Natural killer cell treated with Interleukin-12 subunit alpha and Interleukin-12 subunit beta and Interleukin-15 and Interleukin-18, amount 100 ng/mL, for 72 hours (primary cell): Measurements from ENCODE around the gene ACAP2. TPM values are rescaled to one million over a fixed set of nuclear protein-coding genes. Genes with fewer than 3 reads are reported as not detected.
"Not testable (repeated sequence)": the region's sequence is repeated elsewhere in the genome, so short reads cannot be mapped to it uniquely, and the experiment has no call there.

ENCODE experiments used
- ATAC-seq, 2 donors: fragments of 150-1000 bp; cut with Tn5 transposase in 1 of 2; sonication (Bioruptor Pico), chemical (Tn5 transposase) in 1 of 2; 2 replicates each; pipeline ENCODE4 v1.10.0; 2021
- DNase-seq: peaks from one replicate; pipeline ENCODE4 v3.0.0; 2022; ENCODE audit warnings: low spot score
- H3K27ac Mint-ChIP-seq, 2 donors: 1 replicate in 1 of 2; 2 replicates in 1 of 2; pipeline ENCODE4 v1.8.0; 2022; ENCODE audit warnings: mixed read lengths in 2 of 2, mild to moderate bottlenecking in 1 of 2, moderate library complexity in 1 of 2
- H3K27me3 Mint-ChIP-seq, 2 donors: 1 replicate in 1 of 2; 2 replicates in 1 of 2; pipeline ENCODE4 v1.8.0; 2022; ENCODE audit warnings: mixed read lengths in 2 of 2
- H3K36me3 Mint-ChIP-seq: one replicate; pipeline ENCODE4 v1.8.0; 2022; ENCODE audit warnings: mixed read lengths
- H3K4me1 Mint-ChIP-seq, 2 donors: 1 replicate in 1 of 2; 2 replicates in 1 of 2; pipeline ENCODE4 v1.8.0; 2022; ENCODE audit warnings: low read depth in 2 of 2, mixed read lengths in 2 of 2, mild to moderate bottlenecking in 1 of 2
- H3K4me3 Mint-ChIP-seq: one replicate; pipeline ENCODE4 v1.8.0; 2022; ENCODE audit warnings: mixed read lengths
- H3K9me3 Mint-ChIP-seq: 2 replicates; pipeline ENCODE4 v1.8.0; 2022; ENCODE audit warnings: mixed read lengths
- total RNA-seq, 2 donors: library from RNA; stranded (reverse); gene quantifications; one replicate each; pipeline ENCODE4 v1.2.3, GENCODE V29; 2022

The ACAP2 gene
- total RNA-seq, 2 donors from 2014 or later, result 48.1 to 60.0 TPM

DNA sequence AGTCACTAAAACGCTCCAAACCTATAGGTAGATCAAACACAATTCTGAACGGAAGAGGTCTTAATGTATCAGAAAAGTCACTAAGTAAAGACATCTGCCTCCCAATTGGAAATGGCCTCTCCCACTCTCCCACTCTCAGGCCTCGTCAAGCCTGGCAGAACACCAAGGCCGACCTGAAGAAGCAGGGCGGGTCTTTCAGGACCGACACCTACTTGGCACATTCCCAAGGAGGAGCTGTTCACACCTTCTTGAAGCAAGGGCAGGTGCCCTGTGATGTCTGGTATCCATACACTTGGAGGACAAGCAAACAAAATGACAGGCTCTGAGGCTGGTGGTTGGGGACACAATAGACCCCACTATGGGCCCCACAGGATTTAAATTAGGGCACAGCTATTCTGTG is 201.9 kb downstream of the ACAP2 start:
- Mint-ChIP-seq H3K9me3 (no peaks in the 10 kb centered on the region), H3K4me3 (no peak overlapping the region), H3K4me1 (peaks cover 11 to 24% of the 10 kb centered on the region in 2 donors), H3K36me3 (no peaks in the 10 kb centered on the region), H3K27me3 (no peaks in the 10 kb centered on the region), H3K27ac (peak overlapping the region in 1 of 2 donors; percentile 54)
- DNase-seq, result no peak
- ATAC-seq, result no peak

DNA sequence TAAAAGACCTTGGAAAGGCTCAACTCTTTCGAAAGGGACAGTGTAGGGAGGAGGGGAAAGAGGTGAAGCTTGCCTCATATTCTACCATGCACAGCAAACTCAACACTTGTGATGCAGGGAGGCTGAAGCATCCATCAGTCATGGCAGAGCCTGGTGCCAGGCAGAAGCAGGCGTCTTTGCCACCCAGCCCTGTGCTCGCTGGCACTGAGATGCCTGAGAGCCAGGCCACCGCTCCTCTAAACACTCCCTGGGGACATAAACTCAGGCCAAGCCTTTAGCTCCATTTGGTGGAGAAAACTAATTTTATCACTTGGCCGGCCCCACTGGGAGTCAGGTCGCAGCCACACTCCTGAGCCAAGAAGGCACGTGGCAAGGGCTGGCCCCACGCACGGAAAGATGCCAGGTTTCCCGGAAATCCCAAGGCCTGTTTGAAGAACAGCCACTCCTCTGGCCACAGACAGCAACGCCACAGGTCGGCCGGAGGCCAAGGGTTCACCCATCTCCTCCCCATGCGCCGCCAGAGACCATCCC is 202.6 kb downstream of the ACAP2 start:
- Mint-ChIP-seq H3K36me3 (no peaks in the 10 kb centered on the region), H3K4me3 (no peak overlapping the region), H3K9me3 (no peaks in the 10 kb centered on the region), H3K27ac (peak overlapping the region in 1 of 2 donors; percentile 54), H3K4me1 (peaks cover 11 to 21% of the 10 kb centered on the region in 2 donors), H3K27me3 (no peaks in the 10 kb centered on the region)
- DNase-seq (no peak), ATAC-seq (no peak)

GRCh38 chr3:195239121-195239520 is 203.7 kb downstream of the ACAP2 start:
- Mint-ChIP-seq H3K36me3 (no peaks in the 10 kb centered on the region), H3K27ac (no peak overlapping the region), H3K4me3 (no peak overlapping the region), H3K9me3 (no peaks in the 10 kb centered on the region), H3K27me3 (no peaks in the 10 kb centered on the region), H3K4me1 (peaks cover 11 to 21% of the 10 kb centered on the region in 2 donors)
- ATAC-seq (no peak), DNase-seq (no peak)

DNA sequence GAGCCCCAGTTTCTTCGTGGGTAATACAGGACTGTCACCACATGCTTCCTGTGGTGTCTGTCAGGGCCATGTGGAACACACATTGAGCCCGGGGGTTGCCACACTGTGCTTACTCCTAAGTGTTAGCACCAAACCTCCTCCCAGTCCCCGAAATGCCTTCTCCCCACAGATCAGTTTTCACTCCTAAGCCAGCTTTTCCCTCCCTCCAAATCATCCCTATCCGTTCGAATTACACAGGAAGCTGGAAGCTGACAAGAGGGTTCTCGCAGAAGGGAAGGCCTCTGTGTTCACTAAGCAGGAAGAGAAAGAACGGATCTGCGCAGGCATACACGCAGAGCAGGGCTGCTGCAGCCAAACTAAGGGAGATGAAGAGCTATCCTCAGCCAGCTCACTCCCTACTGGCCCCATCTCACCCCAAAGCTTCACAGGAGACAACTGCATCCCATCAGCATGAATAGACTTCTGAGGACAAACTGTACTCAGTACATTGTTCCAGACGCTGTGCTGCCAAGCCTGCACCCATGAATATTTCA is 204.2 kb downstream of the ACAP2 start:
- H3K9me3 Mint-ChIP-seq, result no peaks in the 10 kb centered on the region
- H3K36me3 Mint-ChIP-seq, result no peaks in the 10 kb centered on the region
- H3K4me1 Mint-ChIP-seq, result peaks cover 11 to 18% of the 10 kb centered on the region in 2 donors
- H3K27me3 Mint-ChIP-seq, result no peaks in the 10 kb centered on the region
- DNase-seq, result no peak
- H3K4me3 Mint-ChIP-seq, result no peak overlapping the region
- peak; percentile 41 to 77 for ATAC-seq
- H3K27ac Mint-ChIP-seq, result peak overlapping the region in 1 of 2 donors; percentile 76

- H3K4me3 Mint-ChIP-seq, result no peak overlapping the region
- no peaks in the 10 kb centered on the region for H3K27me3 Mint-ChIP-seq
- H3K4me1 Mint-ChIP-seq, result peaks cover 11 to 18% of the 10 kb centered on the region in 2 donors
Measured at GRCh38 chr3:195238081-195238571, 204.7 kb downstream of the ACAP2 start.

DNA sequence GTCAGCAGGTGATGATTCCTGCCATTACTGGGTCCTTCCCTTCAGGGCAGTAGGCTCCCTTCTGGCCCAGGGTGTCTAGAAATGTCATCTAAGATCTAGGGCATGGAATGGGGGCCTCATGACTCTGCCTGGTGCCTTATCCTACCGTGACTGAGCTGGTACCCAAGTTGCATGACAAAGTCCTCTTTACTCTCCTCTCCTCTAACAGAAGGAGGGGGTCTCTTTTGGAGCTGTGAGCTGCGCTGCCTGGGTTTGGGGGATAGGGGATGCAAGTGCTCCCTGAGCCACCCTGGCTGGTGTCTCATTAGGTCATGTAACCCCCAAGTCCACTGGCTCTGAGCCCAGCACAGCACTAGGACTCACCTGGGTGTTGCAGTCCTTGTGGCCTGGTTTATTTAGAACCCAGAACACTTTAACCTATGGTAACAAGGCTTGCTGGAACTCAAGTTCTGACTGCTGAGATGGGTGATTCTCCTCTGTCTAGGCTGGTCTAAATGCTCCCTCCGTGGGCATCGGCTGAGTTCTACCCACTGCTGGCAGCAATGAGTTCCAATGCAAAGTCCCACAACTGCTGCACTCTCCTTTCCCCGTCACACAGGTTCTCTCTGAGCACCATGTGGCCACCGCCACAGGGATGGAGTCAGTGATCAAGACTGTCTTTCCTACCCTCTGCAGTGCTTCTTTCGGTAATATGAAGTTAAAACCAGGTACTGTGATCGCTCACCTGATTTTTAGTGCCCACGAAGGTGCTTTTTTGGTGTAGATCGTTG is 205.8 kb downstream of the ACAP2 start:
- Mint-ChIP-seq H3K36me3 (no peaks in the 10 kb centered on the region), H3K27ac (peak overlapping the region in 1 of 2 donors; percentile 76), H3K9me3 (no peaks in the 10 kb centered on the region), H3K4me3 (no peak overlapping the region), H3K27me3 (peaks cover 0 to 2% of the 10 kb centered on the region in 2 donors), H3K4me1 (peaks cover 11 to 16% of the 10 kb centered on the region in 2 donors)
- no peak for DNase-seq
- ATAC-seq, result no peak

More at GRCh38 chr3:195238081-195238571, 204.7 kb downstream of the ACAP2 start:
- DNase-seq (no peak), ATAC-seq (peak in 1 of 2 donors; percentile 20)
- Mint-ChIP-seq H3K9me3 (no peaks in the 10 kb centered on the region), H3K36me3 (no peaks in the 10 kb centered on the region), H3K27ac (peak overlapping the region in 1 of 2 donors; percentile 76)

DNA sequence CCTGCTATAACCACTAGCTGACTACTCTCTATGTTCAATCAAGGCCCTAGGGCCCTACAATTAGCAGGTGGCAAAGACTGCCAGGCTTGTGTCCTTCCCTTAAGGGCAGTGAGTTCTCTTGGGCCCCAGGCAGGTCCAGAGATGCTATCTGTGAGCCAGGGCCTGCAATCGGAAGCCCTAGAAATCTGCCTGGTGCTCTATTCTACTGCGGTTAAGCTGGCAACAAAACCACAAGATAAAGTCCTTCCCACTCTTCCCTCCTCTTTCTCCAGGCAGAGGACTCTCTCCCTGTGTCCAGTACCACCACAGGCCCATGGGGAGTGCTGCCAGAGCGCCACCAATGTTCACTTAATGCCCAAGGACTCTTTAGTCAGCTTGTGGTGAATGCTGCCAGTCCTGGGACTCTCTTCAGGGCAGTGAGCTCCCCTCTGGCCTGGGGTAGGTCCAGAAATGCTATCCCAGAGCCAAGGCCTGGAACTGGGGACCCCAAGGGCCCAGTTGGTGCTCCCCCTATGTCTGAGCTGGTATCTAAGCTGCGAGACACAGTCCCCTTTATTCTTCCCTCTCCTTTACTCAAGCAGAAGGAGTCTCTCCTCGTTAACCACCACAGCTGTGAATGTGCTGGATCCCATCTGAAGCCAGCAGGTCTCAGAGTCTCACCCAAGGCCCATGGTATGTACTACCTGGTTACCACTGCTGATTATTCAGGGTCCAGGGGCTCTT is 206.6 kb downstream of the ACAP2 start:
- no peaks in the 10 kb centered on the region for H3K36me3 Mint-ChIP-seq
- ATAC-seq (no peak), DNase-seq (no peak)
- peaks cover 11 to 16% of the 10 kb centered on the region in 2 donors for H3K4me1 Mint-ChIP-seq
- H3K9me3 Mint-ChIP-seq, result no peaks in the 10 kb centered on the region
- H3K4me3 Mint-ChIP-seq, result no peak overlapping the region
- no peak overlapping the region for H3K27ac Mint-ChIP-seq
- H3K27me3 Mint-ChIP-seq, result peaks cover 0 to 2% of the 10 kb centered on the region in 2 donors

- DNase-seq, result no peak
- H3K9me3 Mint-ChIP-seq, result no peaks in the 10 kb centered on the region
Measured at GRCh38 chr3:195230244-195230643, 212.6 kb downstream of the ACAP2 start.

GRCh38 chr3:195228886-195229285 is 213.9 kb downstream of the ACAP2 start:
- not testable (repeated sequence) for H3K9me3 Mint-ChIP-seq, H3K27ac Mint-ChIP-seq, H3K36me3 Mint-ChIP-seq, ATAC-seq, H3K4me3 Mint-ChIP-seq, H3K27me3 Mint-ChIP-seq, H3K4me1 Mint-ChIP-seq, DNase-seq

More at GRCh38 chr3:195230244-195230643, 212.6 kb downstream of the ACAP2 start:
- ATAC-seq, result no peak
- no peaks in the 10 kb centered on the region for H3K36me3 Mint-ChIP-seq
- H3K4me3 Mint-ChIP-seq, result no peak overlapping the region
- H3K27ac Mint-ChIP-seq, result no peak overlapping the region
- peaks cover 0 to 2% of the 10 kb centered on the region in 2 donors for H3K27me3 Mint-ChIP-seq
- peaks cover 0 to 8% of the 10 kb centered on the region in 2 donors for H3K4me1 Mint-ChIP-seq

DNA sequence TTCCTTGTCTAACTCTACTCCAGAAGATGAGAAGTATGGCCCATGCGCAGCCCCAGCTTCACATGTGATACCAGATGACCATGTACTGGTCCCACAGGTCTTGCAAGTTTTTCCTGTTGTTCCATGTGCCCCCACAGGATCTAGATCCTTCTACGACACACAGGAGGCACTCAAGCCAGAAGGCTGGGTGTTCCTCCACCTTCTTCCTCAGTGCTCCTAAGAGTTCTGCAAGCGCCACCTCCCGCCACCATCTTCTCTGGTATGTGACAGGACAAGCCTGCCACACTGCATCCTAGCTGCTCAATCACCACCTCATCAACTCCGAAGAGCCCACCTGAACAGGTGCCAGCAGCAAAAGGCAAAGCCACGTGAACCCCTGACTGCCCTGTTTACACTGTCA is 214.9 kb downstream of the ACAP2 start:
- DNase-seq (no peak), ATAC-seq (peak in 1 of 2 donors; percentile 13)
- Mint-ChIP-seq H3K36me3 (no peaks in the 10 kb centered on the region), H3K4me3 (no peak overlapping the region), H3K4me1 (peaks cover 0 to 8% of the 10 kb centered on the region in 2 donors), H3K27ac (no peak overlapping the region), H3K9me3 (no peaks in the 10 kb centered on the region), H3K27me3 (peaks cover 0 to 2% of the 10 kb centered on the region in 2 donors)

- Mint-ChIP-seq H3K4me3 (no peak overlapping the region), H3K4me1 (peaks cover 0 to 8% of the 10 kb centered on the region in 2 donors), H3K36me3 (no peaks in the 10 kb centered on the region), H3K9me3 (no peaks in the 10 kb centered on the region), H3K27me3 (no peaks in the 10 kb centered on the region), H3K27ac (no peak overlapping the region)
- ATAC-seq (peak; percentile 20 to 56), DNase-seq (no peak)
Measured at GRCh38 chr3:195226900-195227447, 215.8 kb downstream of the ACAP2 start.

DNA sequence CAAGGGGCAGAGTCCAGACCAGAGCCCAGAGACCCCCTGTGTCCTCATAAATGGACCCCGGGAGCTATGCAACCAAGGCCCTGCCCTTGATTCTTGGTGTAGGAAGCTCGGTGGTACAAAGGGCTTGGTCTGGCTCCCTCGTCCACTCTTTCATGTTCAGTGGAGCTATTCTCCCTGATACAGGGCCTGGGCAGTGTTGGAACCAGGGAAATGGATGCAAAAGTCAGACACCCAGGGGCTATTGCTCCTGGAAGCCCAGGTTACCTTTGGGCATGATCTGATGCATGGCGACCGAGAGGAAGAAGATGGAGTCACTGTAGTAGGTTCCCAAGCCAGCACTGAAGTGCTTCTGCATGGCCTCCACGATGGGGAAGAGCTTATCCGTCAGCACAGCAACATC is 216.4 kb downstream of the ACAP2 start:
- no peak overlapping the region for H3K4me3 Mint-ChIP-seq
- H3K4me1 Mint-ChIP-seq, result peaks cover 0 to 8% of the 10 kb centered on the region in 2 donors
- no peaks in the 10 kb centered on the region for H3K27me3 Mint-ChIP-seq
- no peaks in the 10 kb centered on the region for H3K36me3 Mint-ChIP-seq
- ATAC-seq (no peak), DNase-seq (no peak)
- H3K9me3 Mint-ChIP-seq, result no peaks in the 10 kb centered on the region
- no peak overlapping the region for H3K27ac Mint-ChIP-seq

DNA sequence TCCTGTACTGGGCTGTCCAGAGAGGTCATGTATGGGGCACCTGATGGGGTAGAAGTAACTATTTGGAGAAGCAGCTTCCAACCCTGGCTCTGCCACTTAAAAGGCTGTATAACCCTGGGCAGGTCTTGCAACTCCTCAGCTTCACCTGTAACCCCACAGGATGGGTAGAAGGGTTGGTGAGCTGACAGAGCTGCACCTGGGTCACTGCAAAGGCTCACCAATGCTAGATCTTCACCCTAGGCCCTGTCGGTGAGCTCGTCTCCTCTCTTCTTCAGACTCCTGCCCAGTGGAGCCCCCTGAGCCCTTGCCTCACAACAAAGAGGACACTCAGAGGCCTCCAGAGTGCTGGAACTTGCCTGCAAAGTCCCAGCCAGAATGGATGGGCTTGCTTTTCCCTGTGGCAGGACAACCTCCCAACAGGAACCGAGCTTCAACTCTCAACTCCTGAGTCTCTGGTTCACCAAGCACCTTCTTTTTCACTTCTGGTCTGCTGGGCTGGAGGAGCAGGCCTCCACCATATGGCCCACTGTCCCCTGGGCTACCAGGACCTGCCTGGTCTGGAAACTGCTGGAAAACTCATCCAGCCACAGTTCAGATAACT is 217.7 kb downstream of the ACAP2 start:
- DNase-seq (no peak), ATAC-seq (no peak)
- no peak overlapping the region for H3K4me3 Mint-ChIP-seq
- H3K36me3 Mint-ChIP-seq, result no peaks in the 10 kb centered on the region
- peaks cover 0 to 11% of the 10 kb centered on the region in 2 donors for H3K4me1 Mint-ChIP-seq
- H3K27ac Mint-ChIP-seq, result no peak overlapping the region
- H3K27me3 Mint-ChIP-seq, result no peaks in the 10 kb centered on the region
- H3K9me3 Mint-ChIP-seq, result no peaks in the 10 kb centered on the region
